Peyer's patch (tissue), 4 donors: Measurements from ENCODE around the gene ZBTB7C. TPM values are rescaled to one million over a fixed set of nuclear protein-coding genes. Genes with fewer than 3 reads are reported as not detected.
A peak's percentile ranks its signal among the peaks of the same experiment; 100 is the strongest.

ENCODE experiments used
- DNase-seq, 3 donors: peaks; one replicate each; pipeline ENCODE4 v3.0.0-alpha.2; 2017 to 2019
- H3K27ac ChIP-seq, 4 donors: fragments of 200-600 bp; sonication (generic); one replicate each; pipeline ENCODE4 v1.5.1; 2016 to 2019
- H3K27me3 ChIP-seq, 2 donors: fragments of 200-600 bp; sonication (generic); one replicate each; pipeline ENCODE4 v1.5.1; 2019
- H3K36me3 ChIP-seq, 3 donors: fragments of 200-600 bp; sonication (generic); one replicate each; pipeline ENCODE4 v1.5.1; 2016 to 2019
- H3K4me1 ChIP-seq, 4 donors: fragments of 200-600 bp; sonication (generic); one replicate each; pipeline ENCODE4 v1.5.1; 2016 to 2019
- H3K4me3 ChIP-seq, 4 donors: fragments of 200-600 bp; sonication (generic); 1 replicate in 3 of 4; 2 replicates in 1 of 4; pipeline ENCODE4 v1.5.1; 2016 to 2019; ENCODE audit warnings: mild to moderate bottlenecking in 1 of 4
- H3K9me3 ChIP-seq, 4 donors: fragments of 200-600 bp; sonication (generic); one replicate each; pipeline ENCODE4 v1.5.1; 2016 to 2019; ENCODE audit warnings: mild to moderate bottlenecking in 1 of 4
- POLR2A ChIP-seq, 2 donors: fragments of 450-650 bp; IDR thresholded peaks; one replicate each; pipeline ENCODE4 v1.5.1; 2017; ENCODE audit warnings: antibody characterized with exemption in 2 of 2, mild to moderate bottlenecking in 2 of 2, moderate library complexity in 2 of 2
- total RNA-seq, 4 donors: library from RNA; depleted of rRNA; stranded (reverse); fragments of >200 nt; gene quantifications; one replicate each; pipeline ENCODE4 v1.1.0, GENCODE V29; 2016
- TF ChIP-seq, protein P1 (sequence below), 6 experiments: fragments of 450-650 bp in 4 of 6; fragments of 200-600 bp in 2 of 6; sonication (generic) in 1 of 6; IDR thresholded peaks; one replicate each; pipeline ENCODE4 v1.5.1; 2017 to 2019; ENCODE audit warnings: antibody characterized with exemption in 6 of 6, mild to moderate bottlenecking in 3 of 6, moderate library complexity in 1 of 6

ZBTB7C gene
- total RNA-seq, 4 donors from 2014 or later: 10.5 to 15.7 (median 14.2) TPM

DNA sequence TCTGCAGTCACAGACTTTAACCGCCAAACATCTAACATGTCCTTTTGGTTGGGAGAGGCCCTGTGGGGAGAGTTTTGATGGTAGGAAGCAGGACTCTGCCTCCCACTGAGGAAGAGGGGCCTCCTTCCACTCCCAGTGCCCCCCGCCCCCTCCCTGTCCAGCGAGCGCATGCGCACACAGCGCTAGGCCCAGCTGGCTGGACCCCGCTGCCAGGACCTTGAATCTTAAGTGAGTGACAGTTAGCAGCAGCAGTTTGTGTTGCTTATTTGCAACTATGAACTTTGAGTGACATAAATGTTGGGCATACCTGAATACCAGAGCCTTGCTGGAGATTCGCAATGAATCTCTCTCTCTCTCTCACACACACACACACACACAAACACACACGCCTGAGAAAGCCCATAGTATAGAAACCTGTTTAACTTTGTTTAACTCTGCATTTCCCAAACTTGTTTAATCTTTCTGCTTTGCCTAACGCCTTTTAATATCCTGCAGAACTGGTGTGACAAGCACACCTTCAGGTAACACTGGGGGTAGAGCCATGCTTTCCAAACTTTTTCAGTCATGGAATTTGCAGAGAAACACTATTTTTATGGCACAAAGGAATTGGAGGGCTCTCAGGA is 344.1 kb downstream of the ZBTB7C start:
- TF ChIP-seq, protein P1, sequence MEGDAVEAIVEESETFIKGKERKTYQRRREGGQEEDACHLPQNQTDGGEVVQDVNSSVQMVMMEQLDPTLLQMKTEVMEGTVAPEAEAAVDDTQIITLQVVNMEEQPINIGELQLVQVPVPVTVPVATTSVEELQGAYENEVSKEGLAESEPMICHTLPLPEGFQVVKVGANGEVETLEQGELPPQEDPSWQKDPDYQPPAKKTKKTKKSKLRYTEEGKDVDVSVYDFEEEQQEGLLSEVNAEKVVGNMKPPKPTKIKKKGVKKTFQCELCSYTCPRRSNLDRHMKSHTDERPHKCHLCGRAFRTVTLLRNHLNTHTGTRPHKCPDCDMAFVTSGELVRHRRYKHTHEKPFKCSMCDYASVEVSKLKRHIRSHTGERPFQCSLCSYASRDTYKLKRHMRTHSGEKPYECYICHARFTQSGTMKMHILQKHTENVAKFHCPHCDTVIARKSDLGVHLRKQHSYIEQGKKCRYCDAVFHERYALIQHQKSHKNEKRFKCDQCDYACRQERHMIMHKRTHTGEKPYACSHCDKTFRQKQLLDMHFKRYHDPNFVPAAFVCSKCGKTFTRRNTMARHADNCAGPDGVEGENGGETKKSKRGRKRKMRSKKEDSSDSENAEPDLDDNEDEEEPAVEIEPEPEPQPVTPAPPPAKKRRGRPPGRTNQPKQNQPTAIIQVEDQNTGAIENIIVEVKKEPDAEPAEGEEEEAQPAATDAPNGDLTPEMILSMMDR (IDR thresholded peaks at IDR 0.05): no peak
- no peak for TF ChIP-seq POLR2A (IDR thresholded peaks at IDR 0.05)
- Histone ChIP-seq H3K4me3 (no peak overlapping the region), H3K4me1 (peaks cover 0 to 14% (median 5%) of the 10 kb centered on the region in 4 donors), H3K27me3 (no peaks in the 10 kb centered on the region), H3K27ac (no peak overlapping the region), H3K9me3 (no peaks in the 10 kb centered on the region), H3K36me3 (no peaks in the 10 kb centered on the region)
- no peak for DNase-seq

DNA sequence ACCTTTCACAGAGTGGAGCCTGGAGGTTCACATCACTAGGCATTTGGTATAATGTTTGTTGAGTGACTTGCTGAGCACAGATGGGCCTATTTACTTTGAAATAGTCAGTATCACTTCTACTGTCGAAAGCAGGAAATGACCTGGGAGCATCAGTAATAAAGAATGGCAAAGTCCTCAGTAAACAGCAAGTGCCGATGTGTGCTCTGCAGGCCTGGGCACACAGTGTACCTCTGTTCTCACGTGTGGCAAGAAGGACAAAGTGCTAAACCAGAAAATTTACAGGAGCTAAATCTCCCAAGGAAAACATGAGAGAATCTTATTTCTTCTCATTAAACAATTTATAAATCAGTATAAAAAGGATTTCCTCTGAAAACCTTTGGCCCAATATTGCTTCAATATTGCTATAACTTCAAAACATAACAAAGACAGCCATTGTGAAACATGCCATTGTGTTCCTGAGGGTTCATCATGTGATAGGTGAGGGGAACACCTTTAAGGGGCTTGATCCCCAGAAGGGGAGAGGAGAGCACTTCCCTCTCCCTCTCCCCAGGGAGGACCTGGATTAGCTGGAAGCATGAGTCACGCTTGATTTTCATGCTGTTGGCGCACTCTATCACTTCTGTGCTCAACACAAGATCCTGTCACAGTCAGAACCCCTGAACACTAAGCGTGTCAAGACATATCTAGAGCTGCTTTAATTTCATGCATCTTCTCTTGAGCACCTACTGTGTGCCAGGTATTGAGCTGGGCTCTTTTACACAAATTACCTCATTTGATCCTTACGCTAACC is 347.2 kb downstream of the ZBTB7C start:
- Histone ChIP-seq H3K4me1 (peaks cover 0 to 17% (median 5%) of the 10 kb centered on the region in 4 donors), H3K4me3 (no peak overlapping the region), H3K27me3 (no peaks in the 10 kb centered on the region), H3K36me3 (no peaks in the 10 kb centered on the region), H3K9me3 (no peaks in the 10 kb centered on the region), H3K27ac (peak overlapping the region in 3 of 4 donors; percentile 72 to 92 (median 88))
- peak in 1 of 3 donors; percentile 78 for DNase-seq
- TF ChIP-seq, protein P1 (IDR thresholded peaks at IDR 0.05): peak in 2 of 6 experiments; percentile 16 to 26
- no peak for TF ChIP-seq POLR2A (IDR thresholded peaks at IDR 0.05)

DNA sequence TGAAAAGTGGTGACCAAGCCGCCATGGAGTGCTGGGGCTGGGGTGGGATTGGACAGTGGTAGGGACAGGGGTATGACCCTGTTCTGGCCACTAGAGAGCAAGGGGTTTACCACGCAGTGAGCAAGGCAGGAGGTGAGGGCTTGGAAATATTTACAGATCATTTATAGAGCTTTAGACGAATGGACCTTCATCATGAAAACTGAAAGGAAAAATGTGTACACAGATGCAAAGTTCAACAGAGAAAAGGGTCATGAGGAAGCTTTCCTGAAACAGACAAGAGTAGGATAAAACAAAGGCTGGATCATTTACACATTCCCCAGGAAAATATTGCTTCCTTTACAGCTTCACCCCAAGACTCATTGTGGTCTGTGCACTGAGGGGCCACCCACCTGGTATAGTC is 348.2 kb downstream of the ZBTB7C start:
- H3K27me3 ChIP-seq: no peaks in the 10 kb centered on the region
- H3K4me3 ChIP-seq: no peak overlapping the region
- no peaks in the 10 kb centered on the region for H3K36me3 ChIP-seq
- DNase-seq: no peak
- H3K27ac ChIP-seq: peak overlapping the region in 3 of 4 donors; percentile 42 to 92 (median 88)
- TF ChIP-seq, protein P1 (IDR thresholded peaks at IDR 0.05): no peak
- TF ChIP-seq POLR2A (IDR thresholded peaks at IDR 0.05): peak in 1 of 2 donors; percentile 3
- no peaks in the 10 kb centered on the region for H3K9me3 ChIP-seq
- H3K4me1 ChIP-seq: peaks cover 0 to 17% (median 5%) of the 10 kb centered on the region in 4 donors

DNA sequence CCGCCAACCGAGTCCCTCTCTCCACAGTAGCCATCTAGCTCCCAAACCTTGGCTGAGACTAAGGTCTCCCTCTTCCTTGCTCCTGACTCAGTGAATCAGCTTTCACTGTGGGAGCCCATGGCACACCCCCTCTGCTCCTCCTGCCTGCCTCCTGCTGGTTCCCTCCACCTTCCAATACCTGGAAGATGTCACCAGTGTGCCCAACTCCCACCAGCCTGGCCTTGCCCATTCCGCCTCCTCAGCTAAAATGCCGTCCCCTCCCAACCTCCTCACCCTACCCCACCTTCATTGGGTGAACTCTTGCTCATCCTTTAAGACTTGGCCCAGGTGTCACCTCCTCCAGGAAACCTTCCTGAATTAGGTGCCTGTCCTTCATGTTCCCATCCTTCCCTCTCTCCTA is 348.8 kb downstream of the ZBTB7C start:
- Histone ChIP-seq H3K4me1 (peaks cover 0 to 17% (median 5%) of the 10 kb centered on the region in 4 donors), H3K27me3 (no peaks in the 10 kb centered on the region), H3K4me3 (no peak overlapping the region), H3K27ac (peak overlapping the region in 2 of 4 donors; percentile 88 to 92), H3K9me3 (no peaks in the 10 kb centered on the region), H3K36me3 (no peaks in the 10 kb centered on the region)
- TF ChIP-seq POLR2A (IDR thresholded peaks at IDR 0.05): no peak
- TF ChIP-seq, protein P1 (IDR thresholded peaks at IDR 0.05): no peak
- DNase-seq: no peak

DNA sequence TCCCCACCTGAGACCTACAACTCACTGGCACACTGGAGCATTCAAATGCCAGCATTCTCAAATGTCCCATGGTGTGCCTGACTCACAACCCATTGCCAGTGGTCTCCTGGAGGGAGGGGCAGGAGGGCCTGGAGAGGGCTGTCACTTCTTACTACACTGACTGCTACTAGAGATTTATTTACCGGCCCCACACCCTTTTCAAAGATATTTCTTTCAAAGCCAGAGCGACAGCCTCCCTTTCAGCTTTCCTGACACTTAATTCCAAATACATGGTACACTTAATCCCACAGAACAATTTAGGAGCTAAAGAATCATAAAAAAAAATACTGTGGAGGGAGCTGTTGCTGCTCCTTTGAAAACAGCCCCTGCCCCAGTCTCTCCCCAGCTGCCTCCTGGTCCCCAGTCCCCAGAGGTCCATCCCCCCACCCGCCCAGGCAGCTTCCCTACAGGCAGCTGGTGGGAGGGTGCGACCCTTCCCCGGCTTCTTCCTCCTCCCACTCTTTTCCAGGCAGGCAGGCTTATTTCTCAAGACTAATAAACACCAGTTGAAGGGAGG is 349.6 kb downstream of the ZBTB7C start:
- Histone ChIP-seq H3K9me3 (no peaks in the 10 kb centered on the region), H3K27ac (peak overlapping the region in 1 of 4 donors; percentile 23), H3K4me3 (no peak overlapping the region), H3K36me3 (no peaks in the 10 kb centered on the region), H3K4me1 (peaks cover 0 to 21% (median 5%) of the 10 kb centered on the region in 4 donors), H3K27me3 (no peaks in the 10 kb centered on the region)
- no peak for TF ChIP-seq POLR2A (IDR thresholded peaks at IDR 0.05)
- DNase-seq: peak in 2 of 3 donors; percentile 25 to 39

DNA sequence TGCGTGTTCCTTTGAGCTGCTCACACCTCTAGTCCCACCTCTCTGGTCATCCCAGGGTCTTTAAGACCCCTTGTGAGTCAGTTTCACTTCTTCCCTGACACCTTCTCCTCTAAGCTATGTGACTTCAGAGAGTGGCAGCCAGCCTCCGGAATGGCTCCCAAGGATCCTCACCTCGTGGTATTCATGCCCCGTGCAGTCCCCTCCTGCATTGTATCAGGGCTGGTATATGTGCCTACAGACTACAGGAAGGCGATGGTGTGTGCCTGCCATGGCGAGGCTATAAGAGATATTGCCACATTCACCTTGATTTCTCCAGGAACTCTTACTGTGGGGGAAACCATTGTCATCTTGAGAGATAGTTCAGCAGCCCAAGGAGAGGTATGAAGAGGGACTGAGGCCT is 350.7 kb downstream of the ZBTB7C start:
- TF ChIP-seq POLR2A (IDR thresholded peaks at IDR 0.05): no peak
- TF ChIP-seq, protein P1 (IDR thresholded peaks at IDR 0.05): no peak
- H3K27ac ChIP-seq: peak overlapping the region in 1 of 4 donors; percentile 23
- no peaks in the 10 kb centered on the region for H3K36me3 ChIP-seq
- H3K9me3 ChIP-seq: no peaks in the 10 kb centered on the region
- DNase-seq: peak in 1 of 3 donors; percentile 34
- no peak overlapping the region for H3K4me3 ChIP-seq
- peaks cover 0 to 27% (median 5%) of the 10 kb centered on the region in 4 donors for H3K4me1 ChIP-seq
- H3K27me3 ChIP-seq: no peaks in the 10 kb centered on the region
